Measurements from ENCODE around the gene FGR. TPM values are rescaled to one million over a fixed set of nuclear protein-coding genes. Genes with fewer than 3 reads are reported as not detected.
"Not testable (repeated sequence)": the region's sequence is repeated elsewhere in the genome, so short reads cannot be mapped to it uniquely, and the experiment has no call there.

The FGR gene
- polyA plus RNA-seq, 1 of the 3 experiments (the other 2 are of a cell fraction): not detected

GRCh38 chr1:27621051-27621920, 13.7 kb downstream of the FGR start:
- no peak overlapping the region for H3K27ac ChIP-seq (ENCODE audit: low read depth in 2 of 2, low read length in 1 of 2)
- H3K9me3 ChIP-seq: no peaks in the 10 kb centered on the region
- H3K9me2 ChIP-seq: no peaks in the 10 kb centered on the region
- no peak overlapping the region for H3K4me3 ChIP-seq (ENCODE audit: low read depth in 2 of 2, low read length in 1 of 2)
- ChIA-PET CTCF (interaction anchor here (1.8 to 22.9 kb wide), 3 partner anchors 15 to 42 kb away, joined by 7 to 526 read pairs (median 67); partner anchors contain the start of genes AHDC1 and IFI6), POLR2A (no interaction called here)
- TF ChIP-seq NFIC (IDR thresholded peaks at IDR 0.05; ENCODE audit: borderline replicate concordance): 0 out of 2 replicates have a peak, but pooled peaks have one; percentile 14
- TF ChIP-seq, protein P1, sequence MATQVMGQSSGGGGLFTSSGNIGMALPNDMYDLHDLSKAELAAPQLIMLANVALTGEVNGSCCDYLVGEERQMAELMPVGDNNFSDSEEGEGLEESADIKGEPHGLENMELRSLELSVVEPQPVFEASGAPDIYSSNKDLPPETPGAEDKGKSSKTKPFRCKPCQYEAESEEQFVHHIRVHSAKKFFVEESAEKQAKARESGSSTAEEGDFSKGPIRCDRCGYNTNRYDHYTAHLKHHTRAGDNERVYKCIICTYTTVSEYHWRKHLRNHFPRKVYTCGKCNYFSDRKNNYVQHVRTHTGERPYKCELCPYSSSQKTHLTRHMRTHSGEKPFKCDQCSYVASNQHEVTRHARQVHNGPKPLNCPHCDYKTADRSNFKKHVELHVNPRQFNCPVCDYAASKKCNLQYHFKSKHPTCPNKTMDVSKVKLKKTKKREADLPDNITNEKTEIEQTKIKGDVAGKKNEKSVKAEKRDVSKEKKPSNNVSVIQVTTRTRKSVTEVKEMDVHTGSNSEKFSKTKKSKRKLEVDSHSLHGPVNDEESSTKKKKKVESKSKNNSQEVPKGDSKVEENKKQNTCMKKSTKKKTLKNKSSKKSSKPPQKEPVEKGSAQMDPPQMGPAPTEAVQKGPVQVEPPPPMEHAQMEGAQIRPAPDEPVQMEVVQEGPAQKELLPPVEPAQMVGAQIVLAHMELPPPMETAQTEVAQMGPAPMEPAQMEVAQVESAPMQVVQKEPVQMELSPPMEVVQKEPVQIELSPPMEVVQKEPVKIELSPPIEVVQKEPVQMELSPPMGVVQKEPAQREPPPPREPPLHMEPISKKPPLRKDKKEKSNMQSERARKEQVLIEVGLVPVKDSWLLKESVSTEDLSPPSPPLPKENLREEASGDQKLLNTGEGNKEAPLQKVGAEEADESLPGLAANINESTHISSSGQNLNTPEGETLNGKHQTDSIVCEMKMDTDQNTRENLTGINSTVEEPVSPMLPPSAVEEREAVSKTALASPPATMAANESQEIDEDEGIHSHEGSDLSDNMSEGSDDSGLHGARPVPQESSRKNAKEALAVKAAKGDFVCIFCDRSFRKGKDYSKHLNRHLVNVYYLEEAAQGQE (IDR thresholded peaks at IDR 0.05; ENCODE audit: low read depth, low read length): no peak
- no peak overlapping the region for H2AFZ ChIP-seq (ENCODE audit: low read depth)
- 49% methylated on average over 6 of the region's 7 CpGs for WGBS (ENCODE audit: low lambda C conversion rate)
- no peaks in the 10 kb centered on the region for H3K27me3 ChIP-seq (ENCODE audit: insufficient read depth)
- no peak overlapping the region for H3K4me2 ChIP-seq
- H3K9ac ChIP-seq: no peak overlapping the region
- H4K20me1 ChIP-seq (ENCODE audit: insufficient read depth): no peaks in the 10 kb centered on the region
- peaks cover 4% of the 10 kb centered on the region in 2 experiments; a peak in 1 of 4 replicates for H3K4me1 ChIP-seq (ENCODE audit: control insufficient read depth in 1 of 2, insufficient read depth in 2 of 2, low read depth in 1 of 2, low read length in 1 of 2)
- no peaks in the 10 kb centered on the region for H3F3A ChIP-seq (replicated peaks; ENCODE audit: insufficient read depth)
- DNase-seq: no peak
- H3K79me2 ChIP-seq (ENCODE audit: insufficient read depth): no peaks in the 10 kb centered on the region
- H3K36me3 ChIP-seq (replicated peaks in 1 of 2; ENCODE audit: control insufficient read depth in 1 of 2, insufficient read depth in 2 of 2, low read length in 1 of 2): no peaks in the 10 kb centered on the region

- H3K4me2 ChIP-seq; H3K79me2 ChIP-seq (ENCODE audit: insufficient read depth); H3K27me3 ChIP-seq (ENCODE audit: insufficient read depth); H3K4me3 ChIP-seq (ENCODE audit: low read depth in 2 of 2, low read length in 1 of 2); H2AFZ ChIP-seq (ENCODE audit: low read depth); H3K9me3 ChIP-seq; H3K9me2 ChIP-seq; POLR2A ChIA-PET; H4K20me1 ChIP-seq (ENCODE audit: insufficient read depth); H3K27ac ChIP-seq (ENCODE audit: low read depth in 2 of 2, low read length in 1 of 2); H3K4me1 ChIP-seq (ENCODE audit: control insufficient read depth in 1 of 2, insufficient read depth in 2 of 2, low read depth in 1 of 2, low read length in 1 of 2); H3K36me3 ChIP-seq (replicated peaks in 1 of 2; ENCODE audit: control insufficient read depth in 1 of 2, insufficient read depth in 2 of 2, low read length in 1 of 2); DNase-seq; H3K9ac ChIP-seq; H3F3A ChIP-seq (replicated peaks; ENCODE audit: insufficient read depth): not testable (repeated sequence)
- CTCF ChIA-PET: interaction anchor here (0.9 to 22.9 kb wide), 4 partner anchors 13 to 63 kb away, joined by 3 to 526 read pairs (median 36); partner anchors contain the start of genes AHDC1 and IFI6
- 83% methylated on average over 7 of the region's 7 CpGs for WGBS (ENCODE audit: low lambda C conversion rate)
Measured at GRCh38 chr1:27619782-27620438, 15.1 kb downstream of the FGR start.
